Upper lobe of right lung (tissue), 1 donor: ENCODE measurements around the gene FLOT2. TPM values are rescaled to one million over a fixed set of nuclear protein-coding genes. Genes with fewer than 3 reads are reported as not detected.
A peak's percentile ranks its signal among the peaks of the same experiment; 100 is the strongest.

Experiments used
- ATAC-seq: fragments of 200-7000 bp; cut with Tn5 transposase; one replicate; pipeline ENCODE4 v1.9.1; 2020; ENCODE audit warnings: mild to moderate bottlenecking, moderate library complexity
- DNase-seq: peaks from one replicate; pipeline ENCODE4 v3.0.0-alpha.2; 2020
- H3K27ac ChIP-seq: fragments of 200-600 bp; one replicate; pipeline ENCODE4 v1.8.0; 2022
- H3K27me3 ChIP-seq: fragments of 200-600 bp; one replicate; pipeline ENCODE4 v1.8.0; 2022; ENCODE audit warnings: mild to moderate bottlenecking
- H3K36me3 ChIP-seq: fragments of 200-600 bp; one replicate; pipeline ENCODE4 v1.8.0; 2022
- H3K4me1 ChIP-seq: fragments of 200-600 bp; one replicate; pipeline ENCODE4 v1.8.0; 2022
- H3K4me3 ChIP-seq: fragments of 200-600 bp; one replicate; pipeline ENCODE4 v1.8.0; 2022; ENCODE audit warnings: mild to moderate bottlenecking
- H3K9me3 ChIP-seq: fragments of 200-600 bp; one replicate; pipeline ENCODE4 v1.8.0; 2022
- CTCF ChIP-seq: fragments of 200-600 bp; IDR thresholded peaks from one replicate; pipeline ENCODE4 v1.8.0; 2022; ENCODE audit warnings: antibody characterized with exemption
- intact Hi-C: fragments of 100-400 bp; cut with DNase I; formaldehyde crosslinking; loops from one replicate; pipeline ENCODE4 v1.11.0; 2022
- total RNA-seq: library from RNA; stranded (reverse); fragmentation: NEBNext Ultra II Directional; extraction: Animal tissue kit (Norgen Biotek cat#: 25700); gene quantifications from one replicate; pipeline ENCODE4 v1.2.1, GENCODE V29; 2021
- donor health status: DM: no; HTN: yes; CAD: no; lungs with severe emphysema.

FLOT2 gene
- total RNA-seq, 1 donor from 2014 or later, result 157 TPM

- no peaks in the 10 kb centered on the region for H3K27me3 ChIP-seq
- DNase-seq (no peak), ATAC-seq (peak; percentile 84)
- H3K27ac ChIP-seq, result peak overlapping the region; percentile 67
- no peak overlapping the region for H3K4me3 ChIP-seq
- H3K9me3 ChIP-seq, result no peaks in the 10 kb centered on the region
- H3K4me1 ChIP-seq, result peaks cover 27% of the 10 kb centered on the region
- intact Hi-C loops, result no loop called here
- H3K36me3 ChIP-seq, result peaks cover 52% of the 10 kb centered on the region
- TF ChIP-seq CTCF, result no peak
Observed at GRCh38 chr17:28925912-28926365, 28.4 kb upstream of the FLOT2 start.

- no peak for TF ChIP-seq CTCF
- H3K27ac ChIP-seq, result no peak overlapping the region
- DNase-seq (no peak), ATAC-seq (no peak)
- intact Hi-C loops, result no loop called here
- H3K9me3 ChIP-seq, result no peaks in the 10 kb centered on the region
- no peaks in the 10 kb centered on the region for H3K27me3 ChIP-seq
- H3K36me3 ChIP-seq, result peaks cover 95% of the 10 kb centered on the region
- no peak overlapping the region for H3K4me3 ChIP-seq
- peaks cover 4% of the 10 kb centered on the region for H3K4me1 ChIP-seq
Observed at GRCh38 chr17:28920201-28920600, 22.7 kb upstream of the FLOT2 start.

- TF ChIP-seq CTCF, result no peak
- no peak for ATAC-seq
- H3K36me3 ChIP-seq, result peaks cover 99% of the 10 kb centered on the region
- H3K4me1 ChIP-seq, result peaks cover 3% of the 10 kb centered on the region
- no peak overlapping the region for H3K27ac ChIP-seq
- no peaks in the 10 kb centered on the region for H3K9me3 ChIP-seq
- H3K4me3 ChIP-seq, result no peak overlapping the region
- no peaks in the 10 kb centered on the region for H3K27me3 ChIP-seq
- DNase-seq, result no peak
- intact Hi-C loops, result loop anchor here (10.0 kb wide), 1 partner anchor 153 kb away; no protein-coding TSS in a partner anchor
Observed at GRCh38 chr17:28918295-28918694, 20.8 kb upstream of the FLOT2 start.

- ATAC-seq (no peak), DNase-seq (no peak)
- H3K27ac ChIP-seq, result no peak overlapping the region
- intact Hi-C loops, result loop anchor here (10.0 kb wide), 1 partner anchor 153 kb away; no protein-coding TSS in a partner anchor
- H3K27me3 ChIP-seq, result no peaks in the 10 kb centered on the region
- peaks cover 99% of the 10 kb centered on the region for H3K36me3 ChIP-seq
- no peak for TF ChIP-seq CTCF
- H3K9me3 ChIP-seq, result no peaks in the 10 kb centered on the region
- peaks cover 11% of the 10 kb centered on the region for H3K4me1 ChIP-seq
- no peak overlapping the region for H3K4me3 ChIP-seq
Observed at GRCh38 chr17:28917465-28917864, 19.9 kb upstream of the FLOT2 start.

- H3K27me3 ChIP-seq, result no peaks in the 10 kb centered on the region
- peaks cover 14% of the 10 kb centered on the region for H3K4me1 ChIP-seq
- H3K27ac ChIP-seq, result no peak overlapping the region
- intact Hi-C loops, result loop anchor here (10.0 kb wide), 1 partner anchor 152 kb away; no protein-coding TSS in a partner anchor
- ATAC-seq (no peak), DNase-seq (no peak)
- no peak overlapping the region for H3K4me3 ChIP-seq
- no peaks in the 10 kb centered on the region for H3K9me3 ChIP-seq
- H3K36me3 ChIP-seq, result peaks cover 99% of the 10 kb centered on the region
- no peak for TF ChIP-seq CTCF
Observed at GRCh38 chr17:28917029-28917428, 19.5 kb upstream of the FLOT2 start.
